Fibroblast of lung (primary cell): ENCODE results near the gene TNFSF15.

ENCODE experiments used
- CTCF ChIP-seq, 2 donors: IDR thresholded peaks in 1 of 2; conservative IDR thresholded peaks in 1 of 2; 1 replicate in 1 of 2; 2 replicates in 1 of 2; pipeline ENCODE4 v1.5.1; 2011 to 2012; ENCODE audit warnings: low read length in 2 of 2, control low read depth in 1 of 2, inconsistent platforms in 1 of 2, low read depth in 1 of 2, mild to moderate bottlenecking in 1 of 2
- EZH2 ChIP-seq: IDR thresholded peaks from 2 replicates; pipeline ENCODE4 v1.5.1; 2012; ENCODE audit warnings: low read length, control low read depth, mild to moderate bottlenecking; ENCODE audit errors: missing control alignments

- no peak for TF ChIP-seq CTCF (conservative IDR thresholded peaks at IDR 0.05 in 1 of 2, IDR thresholded peaks at IDR 0.05 in 1 of 2; ENCODE audit: low read depth in 1 of 2, low read length in 2 of 2)
- TF ChIP-seq EZH2, result no peak
These were observed 62.9 kb downstream of the TNFSF15 start for GRCh38 chr9:114742947-114743346.
